K562 (cell line): ENCODE results near the gene TENM4. TPM values are rescaled to one million over a fixed set of nuclear protein-coding genes. Genes with fewer than 3 reads are reported as not detected.

Source experiments
- ATAC-seq: fragments of 200-7000 bp; cut with Tn5 transposase; 3 replicates; pipeline ENCODE4 v1.9.1; 2020; ENCODE audit warnings: moderate library complexity
- BruUV-seq: library from RNA; stranded (reverse); fragments of 400-500 nt; replicated peaks from 2 replicates; lab custom pipeline; 2021; lab: Mats Ljungman, UMichigan
- CTCF ChIA-PET: fragments of 300-600 bp; formaldehyde crosslinking; extraction: SDS; loops from one replicate; lab custom pipeline; 2021; ENCODE audit warnings: low intra/inter-chr PET ratio; lab: Yijun Ruan, JAX
- POLR2A ChIA-PET: fragments of 300-600, 350-650 bp; sonication (Branson Sonifier 250); formaldehyde crosslinking; extraction: SDS; loops from one replicate; lab custom pipeline; 2021; ENCODE audit warnings: antibody characterized with exemption, inconsistent platforms; lab: Yijun Ruan, JAX
- DNase-seq, 4 experiments: peaks; one replicate each; pipeline versions ENCODE4 v3.0.0 to v3.0.0-alpha.2; 2011 to 2018; ENCODE audit warnings: low spot score in 3 of 4, mixed read lengths in 3 of 4; ENCODE audit errors: extremely low read depth in 1 of 4
- FAIRE-seq: peaks from 2 replicates; lab custom pipeline; 2011; peaks lifted over from hg19 to GRCh38; lab: Jason Lieb, UNC
- H2AFZ ChIP-seq: 2 replicates; pipeline ENCODE4 v1.6.0; 2011; ENCODE audit warnings: low read depth, low read length, control low read depth, inconsistent platforms
- H3K27ac ChIP-seq: fragments of 200-600 bp; 3 replicates; pipeline ENCODE4 v1.8.0; 2011; ENCODE audit warnings: low read depth, mild to moderate bottlenecking, control low read depth, inconsistent platforms, low read length, moderate library complexity, mixed read lengths; ENCODE audit errors: extremely low read depth
- H3K27me3 ChIP-seq, 2 experiments: fragments of 300-600 bp in 1 of 2; 2 replicates in 1 of 2; 3 replicates in 1 of 2; pipeline versions ENCODE4 v1.6.0 to v1.8.0; 2011; ENCODE audit warnings: inconsistent platforms in 2 of 2, low read length in 2 of 2, mild to moderate bottlenecking in 1 of 2, mixed read lengths in 1 of 2, moderate library complexity in 1 of 2; ENCODE audit not compliant: control insufficient read depth in 2 of 2, insufficient read depth in 2 of 2
- H3K36me3 ChIP-seq: fragments of 300-600 bp; 3 replicates; pipeline ENCODE4 v1.8.0; 2011; ENCODE audit warnings: mild to moderate bottlenecking, low read length, inconsistent platforms; ENCODE audit not compliant: control insufficient read depth, insufficient read depth
- H3K4me1 ChIP-seq, 2 experiments: fragments of 200-600 bp in 1 of 2; replicated peaks in 1 of 2; 2 replicates in 1 of 2; 3 replicates in 1 of 2; pipeline versions ENCODE4 v1.5.1 to v1.8.0; 2011; ENCODE audit warnings: inconsistent platforms in 2 of 2, low read length in 2 of 2, mild to moderate bottlenecking in 1 of 2, mixed read lengths in 1 of 2, moderate library complexity in 1 of 2; ENCODE audit not compliant: control insufficient read depth in 2 of 2, insufficient read depth in 2 of 2
- H3K4me2 ChIP-seq: 2 replicates; pipeline ENCODE4 v1.6.1; 2011; ENCODE audit warnings: low read length, control low read depth, inconsistent platforms, mixed read lengths; ENCODE audit not compliant: insufficient read depth
- H3K4me3 ChIP-seq: fragments of 200-600 bp; sonication (generic), shearing (Covaris generic); 2 replicates; pipeline ENCODE4 v1.5.1; 2016; ENCODE audit warnings: control low read depth, inconsistent platforms
- H3K79me2 ChIP-seq: fragments of 200-600 bp; 3 replicates; pipeline ENCODE4 v1.8.0; 2011; ENCODE audit warnings: low read length, inconsistent platforms; ENCODE audit not compliant: control insufficient read depth, insufficient read depth
- H3K9ac ChIP-seq, 2 experiments: 2 replicates each; pipeline versions ENCODE4 v1.6.0 to v1.6.1; 2011; ENCODE audit warnings: low read depth in 2 of 2, low read length in 2 of 2, control low read depth in 1 of 2, inconsistent platforms in 1 of 2, mild to moderate bottlenecking in 1 of 2, mixed read lengths in 1 of 2; ENCODE audit not compliant: insufficient read depth in 1 of 2
- H3K9me1 ChIP-seq: one replicate; pipeline ENCODE4 v1.6.0; 2011; ENCODE audit warnings: inconsistent platforms, mild to moderate bottlenecking, low read length, moderate library complexity; ENCODE audit not compliant: control insufficient read depth, insufficient read depth
- H3K9me3 ChIP-seq: replicated peaks from 2 replicates; pipeline ENCODE4 v1.5.1; 2011; ENCODE audit warnings: low read depth, low read length, inconsistent platforms; ENCODE audit not compliant: control insufficient read depth, insufficient read depth
- H4K20me1 ChIP-seq: replicated peaks from 2 replicates; pipeline ENCODE4 v1.6.1; 2011; ENCODE audit warnings: low read length, inconsistent platforms, mixed read lengths; ENCODE audit not compliant: control insufficient read depth, insufficient read depth
- ATF7 ChIP-seq: fragments of 450-650 bp; IDR thresholded peaks from 2 replicates; pipeline ENCODE4 v1.7.1; 2014; ENCODE audit warnings: mild to moderate bottlenecking, moderate library complexity
- ESRRA ChIP-seq: fragments of 450-650 bp; IDR thresholded peaks from 2 replicates; pipeline ENCODE4 v1.6.1; 2014; ENCODE audit warnings: low read depth, mild to moderate bottlenecking, moderate library complexity, borderline replicate concordance
- KLF13 ChIP-seq: fragments of 450-650 bp; IDR thresholded peaks from 2 replicates; pipeline ENCODE4 v1.6.1; 2016; ENCODE audit warnings: missing genetic modification characterization, low read depth, mild to moderate bottlenecking, missing compliant biosample characterization, moderate library complexity, borderline replicate concordance
- NR3C1 ChIP-seq: sonication (generic); formaldehyde crosslinking; IDR thresholded peaks from 2 replicates; pipeline ENCODE4 v1.8.1; 2022; ENCODE audit warnings: missing genetic modification reagents
- NR4A1 ChIP-seq, 2 experiments: fragments of 250-450 bp in 1 of 2; fragments of 450-650 bp in 1 of 2; sonication (Bioruptor Pico) in 1 of 2; IDR thresholded peaks; 2 replicates each; pipeline versions ENCODE4 v1.4.0 to v1.6.1; 2016 to 2020; ENCODE audit warnings: mild to moderate bottlenecking in 2 of 2, missing compliant biosample characterization in 1 of 2, missing genetic modification characterization in 1 of 2, moderate library complexity in 1 of 2
- SMARCE1 ChIP-seq: fragments of 450-650 bp; IDR thresholded peaks from 2 replicates; pipeline ENCODE4 v1.7.1; 2016; ENCODE audit warnings: mild to moderate bottlenecking
- TGIF2 ChIP-seq: sonication (generic); formaldehyde crosslinking; IDR thresholded peaks from 2 replicates; pipeline ENCODE4 v1.8.1; 2022; ENCODE audit warnings: mild to moderate bottlenecking, missing genetic modification reagents, moderate library complexity
- WGBS: fragments of 100-300 bp; shearing (Covaris generic); methylation state at CpG from one replicate; pipeline ENCODE4 v1.1.6; 2016; ENCODE audit warnings: low coverage, mixed read lengths; ENCODE audit not compliant: insufficient coverage; ENCODE audit errors: missing lambda C conversion rate; 5-methylcytosine and 5-hydroxymethylcytosine counted together
- in situ Hi-C: fragments of 300-500 bp; cut with MboI; formaldehyde crosslinking; loops from 4 replicates; pipeline ENCODE4 v1.15.0; 2018; ENCODE audit warnings: inconsistent platforms, mixed read lengths
- intact Hi-C: fragments of 100-400 bp; cut with micrococcal nuclease; formaldehyde crosslinking; loops from 2 replicates; pipeline ENCODE4 v1.14.2; 2022
- polyA plus RNA-seq, 8 experiments: library from polyadenylated mRNA; depleted of rRNA in 4 of 8; stranded (reverse) in 5 of 8; unstranded in 3 of 8; fragments of >200 nt; fragmentation: Nextera tagmentation in 2 of 8; fragmentation: Illumina TruSeq in 1 of 8; extraction: Ambion mirVana in 2 of 8; extraction: Trizol in 1 of 8; gene quantifications; 2 replicates each; pipeline versions ENCODE4 v1.2.1 to v1.2.3, GENCODE V29; 2011 to 2014; ENCODE audit warnings: inconsistent platforms in 1 of 8, missing spikeins in 1 of 8
- total RNA-seq, 7 experiments: library from RNA; depleted of rRNA in 6 of 7; stranded (reverse); fragments of >200 nt in 6 of 7; fragmentation: Illumina TruSeq in 2 of 7; extraction: Trizol in 2 of 7; gene quantifications; 2 replicates each; pipeline versions ENCODE4 v1.2.1 to v1.2.3, GENCODE V29; 2011 to 2021; ENCODE audit warnings: low replicate concordance in 1 of 7
- TF ChIP-seq, protein P1 (sequence below): fragments of 250-450 bp; sonication (Bioruptor Pico); IDR thresholded peaks from 2 replicates; pipeline ENCODE4 v1.8.0; 2022; ENCODE audit warnings: moderate library complexity, mild to moderate bottlenecking, inconsistent platforms

Gene TENM4
- total and polyA plus RNA-seq, 9 of the 15 experiments (the other 6 are each of a cell fraction or from before 2014, with no cell fraction given): 0.16 TPM; not detected in 8

- no peak for TF ChIP-seq KLF13 (tag)
Observed at GRCh38 chr11:79007771-79008402, 432.9 kb downstream of the TENM4 start (continued).

DNA sequence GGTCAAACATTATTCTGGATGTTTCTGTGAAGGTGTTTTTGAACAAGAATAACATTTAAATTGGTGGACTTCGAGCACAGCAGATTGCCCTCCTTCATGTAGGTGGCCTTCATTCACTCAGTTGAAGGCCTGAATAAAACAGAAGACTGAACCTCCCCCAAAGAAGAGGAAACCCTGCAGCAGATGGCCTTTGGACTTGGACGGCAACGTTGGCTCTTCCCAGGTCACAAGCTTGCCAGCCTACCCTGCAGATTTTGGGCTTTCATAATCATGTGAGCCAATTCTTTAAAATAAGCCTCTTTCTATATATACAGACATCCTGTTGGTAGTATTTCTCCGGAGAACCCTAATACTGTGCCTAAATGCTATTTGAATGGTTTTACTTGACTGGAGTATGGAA is 434.0 kb downstream of the TENM4 start:
- DNase-seq: no peak
- no peak overlapping the region for H3K9ac ChIP-seq
- TF ChIP-seq TGIF2 (CRISPR knock-in tag): no peak
- no peak for TF ChIP-seq NR4A1 (CRISPR knock-in tag; IDR thresholded peaks at IDR 0.05)
- no peak for TF ChIP-seq NR4A1 (tag; IDR thresholded peaks at IDR 0.05)
- TF ChIP-seq, protein P1, sequence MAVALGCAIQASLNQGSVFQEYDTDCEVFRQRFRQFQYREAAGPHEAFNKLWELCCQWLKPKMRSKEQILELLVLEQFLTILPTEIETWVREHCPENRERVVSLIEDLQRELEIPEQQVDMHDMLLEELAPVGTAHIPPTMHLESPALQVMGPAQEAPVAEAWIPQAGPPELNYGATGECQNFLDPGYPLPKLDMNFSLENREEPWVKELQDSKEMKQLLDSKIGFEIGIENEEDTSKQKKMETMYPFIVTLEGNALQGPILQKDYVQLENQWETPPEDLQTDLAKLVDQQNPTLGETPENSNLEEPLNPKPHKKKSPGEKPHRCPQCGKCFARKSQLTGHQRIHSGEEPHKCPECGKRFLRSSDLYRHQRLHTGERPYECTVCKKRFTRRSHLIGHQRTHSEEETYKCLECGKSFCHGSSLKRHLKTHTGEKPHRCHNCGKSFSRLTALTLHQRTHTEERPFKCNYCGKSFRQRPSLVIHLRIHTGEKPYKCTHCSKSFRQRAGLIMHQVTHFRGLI (CRISPR knock-in tag): no peak
- no peak for TF ChIP-seq ESRRA
- no peak for TF ChIP-seq NR3C1 (CRISPR knock-in tag)
- no peak for TF ChIP-seq ATF7
- TF ChIP-seq SMARCE1: no peak
- TF ChIP-seq, all 486 proteins: peak for 0
- Histone ChIP-seq H3K27ac (no peak overlapping the region), H3K9me3 (no peaks in the 10 kb centered on the region), H3K4me2 (no peak overlapping the region), H3K79me2 (no peaks in the 10 kb centered on the region), H2AFZ (no peak overlapping the region), H3K36me3 (no peaks in the 10 kb centered on the region), H3K4me1 (no peaks in the 10 kb centered on the region), H3K9me1 (no peaks in the 10 kb centered on the region), H4K20me1 (no peaks in the 10 kb centered on the region), H3K27me3 (no peaks in the 10 kb centered on the region), H3K4me3 (no peak overlapping the region)
- 2% methylated on average over 4 of the region's 4 CpGs for WGBS
- CTCF ChIA-PET: no interaction called here
- no TSS peak for BruUV-seq
- FAIRE-seq (no peak), ATAC-seq (no peak)
- POLR2A ChIA-PET: no interaction called here
- in situ Hi-C loops (no loop called here), intact Hi-C loops (no loop called here)
